Fibroblast of gingiva (primary cell): ENCODE measurements around the gene NDOR1.
A peak's percentile ranks its signal among the peaks of the same experiment; 100 is the strongest.

Experiments
- DNase-seq: peaks from one replicate; pipeline ENCODE4 v3.0.0-alpha.2; 2011; ENCODE audit warnings: low read depth

The NDOR1 gene

DNA sequence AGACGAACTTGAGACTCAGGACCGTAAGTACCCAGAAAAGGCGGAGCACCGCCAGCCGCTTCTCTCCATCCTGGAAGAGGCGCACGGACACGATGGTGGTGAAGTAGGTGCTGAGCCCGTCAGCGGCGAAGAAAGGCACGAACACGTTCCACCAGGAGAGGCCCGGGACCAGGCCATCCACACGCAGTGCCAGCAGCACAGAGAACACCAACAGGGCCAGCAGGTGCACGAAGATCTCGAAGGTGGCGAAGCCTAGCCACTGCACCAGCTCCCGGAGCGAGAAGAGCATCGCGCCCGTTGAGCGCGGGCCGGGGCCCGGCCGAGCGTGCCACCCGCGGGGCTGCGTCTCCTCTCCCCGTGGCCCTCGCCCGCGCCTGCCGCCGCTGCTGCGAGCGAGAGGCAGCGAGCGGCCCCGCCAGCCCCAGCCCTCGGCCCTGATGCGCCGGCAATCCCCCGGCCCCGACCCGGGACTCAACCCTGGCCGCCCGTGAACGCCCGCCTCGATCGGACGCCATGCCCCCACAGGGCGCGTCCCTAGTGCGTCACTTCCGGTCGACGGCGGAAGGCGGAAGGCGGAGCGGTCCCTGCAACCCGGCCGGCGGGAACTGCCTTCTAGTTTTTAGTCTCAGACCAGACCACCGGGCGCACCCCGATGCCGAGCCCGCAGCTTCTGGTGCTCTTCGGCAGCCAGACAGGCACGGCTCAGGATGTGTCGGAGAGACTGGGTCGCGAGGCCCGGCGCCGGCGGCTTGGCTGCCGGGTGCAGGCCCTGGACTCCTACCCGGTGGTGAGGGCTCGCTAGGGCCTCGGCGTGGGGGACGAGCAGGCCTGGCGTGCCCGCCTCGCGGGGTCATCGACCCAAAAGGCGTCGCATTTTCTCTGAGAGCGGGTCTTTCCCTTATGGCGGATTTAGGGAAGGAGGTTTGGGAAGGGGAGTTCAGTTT, at the start of gene NDOR1, which contains the start of gene TMEM203:
Gene NDOR1, plus strand, starts transcription at position 575 of the 944 bp plus-strand sequence. Its CDS starts 78 bp downstream, at position 653.
Gene TMEM203, minus strand, starts transcription at position 523 of the 944 bp plus-strand sequence. Its CDS starts 234 bp downstream, at position 289.
- DNase-seq: peak; percentile 69

DNA sequence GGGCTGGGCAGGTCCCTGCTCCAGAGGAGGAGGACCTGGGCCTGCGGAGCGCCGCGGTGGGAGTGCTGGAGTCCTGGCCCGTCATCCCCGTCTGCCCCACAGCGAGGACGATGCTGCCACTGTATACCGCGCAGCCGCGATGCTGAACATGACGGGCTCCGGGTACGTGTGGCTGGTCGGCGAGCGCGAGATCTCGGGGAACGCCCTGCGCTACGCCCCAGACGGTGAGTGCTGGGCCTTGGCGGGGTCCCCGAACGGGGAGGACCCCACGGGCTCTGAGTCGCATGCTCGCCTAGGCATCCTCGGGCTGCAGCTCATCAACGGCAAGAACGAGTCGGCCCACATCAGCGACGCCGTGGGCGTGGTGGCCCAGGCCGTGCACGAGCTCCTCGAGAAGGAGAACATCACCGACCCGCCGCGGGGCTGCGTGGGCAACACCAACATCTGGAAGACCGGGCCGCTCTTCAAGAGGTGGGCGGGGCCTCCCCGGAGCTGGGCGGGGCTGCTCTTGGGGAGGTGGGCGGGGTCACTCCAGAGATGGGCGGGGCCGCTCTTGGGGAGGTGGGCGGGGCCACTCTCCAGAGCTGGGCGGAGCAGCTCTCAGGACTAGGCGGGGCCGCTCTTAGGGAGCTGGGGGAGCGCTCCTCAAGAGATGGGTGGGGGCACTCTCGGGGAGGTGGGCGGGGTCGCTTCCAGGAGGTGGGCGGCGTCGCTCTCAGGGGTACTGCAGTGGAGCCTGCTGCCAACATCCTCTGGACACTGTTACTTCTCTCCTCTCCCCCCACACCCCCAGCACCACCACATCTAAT, 48.7 kb upstream of the NDOR1 start:
- DNase-seq: no peak

DNA sequence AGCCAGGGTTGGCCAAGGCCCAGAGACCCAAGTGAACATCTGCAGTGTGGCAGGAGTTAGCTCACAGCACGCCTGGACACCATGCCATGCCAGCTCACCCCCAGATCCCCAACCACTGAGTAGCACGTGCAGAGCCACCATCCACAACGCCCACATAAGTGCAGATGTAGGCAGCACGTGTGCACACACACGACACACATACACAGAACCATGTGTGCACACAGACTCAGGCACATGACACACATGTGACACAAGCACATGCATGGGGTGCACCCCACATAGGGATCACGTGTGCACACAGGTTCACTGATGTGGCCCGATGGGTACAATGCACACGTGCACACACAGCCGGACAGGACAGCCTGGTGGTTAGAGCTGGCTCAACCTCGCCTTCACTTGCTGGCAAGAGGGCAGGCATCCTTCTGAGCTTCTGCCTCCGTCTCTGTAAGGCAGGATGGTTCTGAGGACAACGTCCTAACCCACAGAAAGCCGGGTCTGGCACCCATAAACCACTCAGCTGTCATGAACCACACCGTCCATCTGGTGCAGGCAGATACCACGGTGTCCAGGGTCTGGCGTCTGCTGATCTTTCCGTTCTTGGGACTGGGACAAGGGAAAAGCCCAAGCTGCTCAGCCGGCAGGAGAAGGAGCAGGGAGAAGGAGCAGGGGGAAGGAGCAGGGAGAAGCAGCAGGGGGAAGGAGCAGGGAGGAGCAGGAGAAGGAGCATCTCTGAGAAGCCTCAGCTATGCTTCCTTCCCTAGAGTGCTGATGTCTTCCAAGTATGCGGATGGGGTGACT, 47.7 kb upstream of the NDOR1 start:
- no peak for DNase-seq

DNA sequence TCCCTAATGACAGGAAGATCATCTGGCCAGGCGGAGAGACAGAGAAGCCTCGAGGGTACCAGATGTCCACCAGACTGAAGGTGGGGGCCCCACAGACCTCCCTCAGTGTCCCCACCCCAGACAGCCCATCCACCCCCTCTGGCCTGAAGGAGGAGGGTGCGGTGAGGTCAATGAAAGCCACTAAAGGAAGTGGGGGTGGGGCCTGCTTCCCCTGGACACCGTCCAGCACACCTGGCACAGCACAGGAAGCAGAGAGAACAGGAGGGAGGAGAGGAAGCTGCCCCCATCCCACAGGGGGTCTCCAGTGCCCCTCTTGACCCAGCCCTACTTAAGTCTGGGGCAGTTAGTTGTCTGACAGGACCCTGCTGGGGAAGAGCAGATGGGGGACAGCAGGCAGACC, 46.9 kb upstream of the NDOR1 start:
- DNase-seq: no peak

DNA sequence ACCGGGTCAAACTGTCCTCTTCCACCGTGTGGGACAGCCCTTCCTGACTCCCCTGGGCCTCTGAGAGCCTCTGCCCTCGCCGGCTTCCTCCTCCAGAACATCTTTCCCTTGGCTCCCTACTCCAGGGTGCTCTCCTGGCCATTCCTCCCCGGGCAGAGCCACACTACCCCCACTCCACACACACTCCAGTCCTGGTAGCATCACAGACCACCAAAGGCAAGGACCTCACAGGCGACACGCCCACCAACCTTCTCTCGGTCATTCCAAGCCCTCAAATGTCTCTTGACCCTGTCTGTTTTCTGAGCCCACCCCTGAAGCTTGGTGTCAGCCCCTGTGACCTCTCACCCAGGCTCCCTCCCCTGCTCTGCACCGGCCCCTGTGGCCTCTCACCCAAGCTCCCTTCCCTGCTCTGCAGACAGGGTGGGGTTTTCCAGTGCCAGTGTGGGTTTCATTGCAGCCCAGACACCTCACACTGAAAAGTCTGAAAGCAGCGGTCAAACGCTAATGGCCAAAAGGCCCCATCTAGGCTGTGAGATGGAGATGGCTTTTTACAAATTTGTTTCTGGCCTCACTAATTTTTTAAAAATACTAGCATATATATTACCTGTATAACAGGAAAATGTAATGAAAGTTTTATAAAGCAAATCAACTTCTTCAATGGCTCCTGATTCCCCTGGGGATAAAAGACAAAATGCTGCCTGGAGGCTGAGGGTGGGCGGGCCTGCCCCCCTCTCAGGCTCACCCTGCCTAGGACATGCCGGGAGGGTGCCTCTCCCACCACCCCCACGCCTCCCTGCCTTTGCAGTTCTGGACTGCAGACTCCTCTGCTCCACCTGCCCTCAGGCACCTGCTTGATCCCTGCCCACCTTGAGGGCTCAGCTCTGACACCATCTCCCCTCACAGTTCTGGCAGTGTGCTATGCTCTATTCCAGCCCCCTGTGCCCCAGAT, 46.1 kb upstream of the NDOR1 start:
- DNase-seq: no peak

DNA sequence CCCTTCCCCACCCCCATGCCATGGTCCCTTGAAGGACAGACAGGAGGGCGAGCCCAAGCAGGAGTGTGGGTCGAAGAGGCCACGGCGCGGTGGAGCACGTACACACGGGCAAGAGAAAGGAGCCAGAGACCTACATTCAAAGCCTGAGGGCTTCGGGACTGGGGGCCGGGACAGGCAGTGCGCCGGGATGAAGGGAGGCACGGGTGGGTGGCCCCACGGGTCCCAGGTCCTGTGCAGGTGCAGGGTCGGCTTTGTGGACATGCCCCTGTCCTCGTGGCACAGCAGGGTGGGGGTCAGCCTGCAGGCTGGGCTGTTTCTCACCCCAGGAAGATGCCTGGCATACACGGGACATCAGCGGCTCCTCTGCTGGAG, 45.5 kb upstream of the NDOR1 start:
- no peak for DNase-seq

DNA sequence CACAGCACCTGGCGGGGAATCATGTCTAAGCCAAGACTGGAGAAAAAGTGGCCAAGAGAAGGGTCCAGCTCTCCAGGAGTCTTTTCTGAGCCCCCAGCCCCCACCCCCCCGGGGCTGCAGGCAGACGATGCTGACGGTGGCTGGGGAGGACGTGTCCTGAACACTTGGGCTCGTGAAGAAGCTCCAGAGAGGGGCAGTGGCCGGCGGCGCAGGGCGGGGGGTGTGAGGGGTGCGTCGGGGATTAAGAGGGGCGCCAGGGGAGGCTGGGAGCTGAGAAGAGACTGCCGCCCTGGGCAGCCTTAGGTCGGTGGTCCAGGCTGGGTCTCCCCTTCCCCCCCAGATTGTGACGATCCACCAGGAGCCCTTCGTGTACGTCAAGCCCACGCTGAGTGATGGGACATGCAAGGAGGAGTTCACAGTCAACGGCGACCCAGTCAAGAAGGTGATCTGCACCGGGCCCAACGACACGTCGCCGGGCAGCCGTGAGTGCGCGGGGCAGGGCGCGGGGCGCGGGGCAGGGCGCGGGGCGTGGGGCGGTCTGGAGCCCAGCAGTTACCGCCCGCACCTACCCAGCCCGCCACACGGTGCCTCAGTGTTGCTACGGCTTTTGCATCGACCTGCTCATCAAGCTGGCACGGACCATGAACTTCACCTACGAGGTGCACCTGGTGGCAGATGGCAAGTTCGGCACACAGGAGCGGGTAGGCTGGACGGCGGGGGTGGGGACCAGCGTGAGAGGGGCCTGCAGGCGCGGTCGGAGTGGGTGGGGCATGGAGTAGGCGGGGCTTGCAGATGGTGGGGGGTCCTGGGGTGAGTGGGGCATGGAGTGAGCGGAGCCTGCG, 44.6 kb upstream of the NDOR1 start:
- no peak for DNase-seq

DNA sequence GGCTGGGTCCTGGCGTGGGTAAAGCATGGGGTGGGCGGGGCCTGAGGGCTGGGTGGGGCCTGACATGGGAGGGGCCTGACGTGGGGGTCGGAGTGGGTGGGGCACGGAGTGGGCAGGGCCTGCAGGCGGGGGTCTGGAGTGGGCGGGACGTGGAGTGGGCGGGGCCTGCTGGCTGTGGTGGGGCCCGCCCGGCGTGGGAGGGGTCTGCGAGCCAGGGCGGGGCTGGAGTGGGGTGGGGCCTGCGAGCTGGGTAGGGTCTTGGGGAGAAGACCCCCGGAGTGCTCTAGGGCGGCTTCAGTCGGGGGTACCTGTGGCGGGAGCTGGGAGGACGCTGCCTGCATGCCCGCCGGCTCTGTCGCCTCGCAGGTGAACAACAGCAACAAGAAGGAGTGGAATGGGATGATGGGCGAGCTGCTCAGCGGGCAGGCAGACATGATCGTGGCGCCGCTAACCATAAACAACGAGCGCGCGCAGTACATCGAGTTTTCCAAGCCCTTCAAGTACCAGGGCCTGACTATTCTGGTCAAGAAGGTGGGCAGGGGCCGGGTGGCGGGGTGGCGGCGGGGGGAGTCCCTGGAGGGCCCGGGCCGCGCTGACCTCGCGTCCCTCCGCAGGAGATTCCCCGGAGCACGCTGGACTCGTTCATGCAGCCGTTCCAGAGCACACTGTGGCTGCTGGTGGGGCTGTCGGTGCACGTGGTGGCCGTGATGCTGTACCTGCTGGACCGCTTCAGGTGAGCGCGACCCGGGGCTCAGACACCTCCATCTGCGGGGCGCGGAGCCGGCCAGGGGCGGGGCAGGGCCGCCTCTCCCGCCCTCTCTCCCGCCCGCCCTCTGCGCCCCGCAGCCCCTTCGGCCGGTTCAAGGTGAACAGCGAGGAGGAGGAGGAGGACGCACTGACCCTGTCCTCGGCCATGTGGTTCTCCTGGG, 43.7 kb upstream of the NDOR1 start:
- DNase-seq: no peak

DNA sequence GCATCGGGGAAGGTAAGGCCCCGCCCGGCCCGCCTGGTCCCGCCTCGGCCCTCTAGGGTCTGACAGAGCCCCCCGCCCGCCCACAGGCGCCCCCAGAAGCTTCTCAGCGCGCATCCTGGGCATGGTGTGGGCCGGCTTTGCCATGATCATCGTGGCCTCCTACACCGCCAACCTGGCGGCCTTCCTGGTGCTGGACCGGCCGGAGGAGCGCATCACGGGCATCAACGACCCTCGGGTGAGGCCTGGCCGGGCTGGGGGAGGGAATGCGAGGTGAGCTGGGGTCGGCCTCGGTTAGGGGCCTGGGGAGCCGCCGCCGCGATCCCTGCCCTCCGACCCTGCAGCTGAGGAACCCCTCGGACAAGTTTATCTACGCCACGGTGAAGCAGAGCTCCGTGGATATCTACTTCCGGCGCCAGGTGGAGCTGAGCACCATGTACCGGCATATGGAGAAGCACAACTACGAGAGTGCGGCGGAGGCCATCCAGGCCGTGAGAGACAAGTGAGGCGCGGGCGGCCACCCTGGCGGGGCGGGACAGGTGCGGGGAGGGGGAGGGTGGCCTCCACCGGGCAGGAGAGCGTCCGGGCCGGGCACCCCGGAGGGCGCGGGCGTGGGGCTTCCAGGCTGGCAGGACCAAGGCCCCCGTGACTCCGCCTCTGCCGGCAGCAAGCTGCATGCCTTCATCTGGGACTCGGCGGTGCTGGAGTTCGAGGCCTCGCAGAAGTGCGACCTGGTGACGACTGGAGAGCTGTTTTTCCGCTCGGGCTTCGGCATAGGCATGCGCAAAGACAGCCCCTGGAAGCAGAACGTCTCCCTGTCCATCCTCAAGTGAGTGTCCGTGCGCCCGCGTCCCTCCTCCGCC, 42.8 kb upstream of the NDOR1 start:
- DNase-seq: no peak

DNA sequence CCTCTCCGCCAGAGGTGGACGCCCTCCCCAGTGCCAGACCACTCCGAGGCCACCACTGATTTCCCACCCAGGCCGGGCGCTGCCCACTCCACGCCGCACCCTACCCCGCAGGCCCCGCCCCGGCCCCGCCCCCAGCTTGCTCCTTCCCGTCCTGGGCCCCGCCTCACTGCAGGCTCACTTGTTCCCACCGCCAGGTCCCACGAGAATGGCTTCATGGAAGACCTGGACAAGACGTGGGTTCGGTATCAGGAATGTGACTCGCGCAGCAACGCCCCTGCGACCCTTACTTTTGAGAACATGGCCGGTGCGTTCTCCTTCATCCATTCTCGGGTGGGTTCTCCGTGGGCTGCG, 42.2 kb upstream of the NDOR1 start:
- no peak for DNase-seq

DNA sequence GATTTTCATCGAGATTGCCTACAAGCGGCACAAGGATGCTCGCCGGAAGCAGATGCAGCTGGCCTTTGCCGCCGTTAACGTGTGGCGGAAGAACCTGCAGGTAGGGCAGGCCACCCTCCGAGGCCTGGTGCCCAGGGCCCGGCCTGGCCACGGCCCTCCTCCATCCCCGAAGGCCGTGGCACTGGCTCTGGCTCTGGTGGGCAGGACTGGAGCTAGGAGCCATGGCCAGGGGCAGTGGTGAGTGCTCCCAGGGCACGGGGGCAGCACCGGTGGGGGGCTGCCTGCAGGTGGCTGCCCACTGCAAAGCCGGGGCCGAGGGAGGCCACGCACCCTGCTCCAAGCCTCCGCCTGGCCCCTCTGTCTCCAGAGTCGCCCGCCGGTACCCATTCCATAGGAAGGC, 41.7 kb upstream of the NDOR1 start:
- DNase-seq: no peak

DNA sequence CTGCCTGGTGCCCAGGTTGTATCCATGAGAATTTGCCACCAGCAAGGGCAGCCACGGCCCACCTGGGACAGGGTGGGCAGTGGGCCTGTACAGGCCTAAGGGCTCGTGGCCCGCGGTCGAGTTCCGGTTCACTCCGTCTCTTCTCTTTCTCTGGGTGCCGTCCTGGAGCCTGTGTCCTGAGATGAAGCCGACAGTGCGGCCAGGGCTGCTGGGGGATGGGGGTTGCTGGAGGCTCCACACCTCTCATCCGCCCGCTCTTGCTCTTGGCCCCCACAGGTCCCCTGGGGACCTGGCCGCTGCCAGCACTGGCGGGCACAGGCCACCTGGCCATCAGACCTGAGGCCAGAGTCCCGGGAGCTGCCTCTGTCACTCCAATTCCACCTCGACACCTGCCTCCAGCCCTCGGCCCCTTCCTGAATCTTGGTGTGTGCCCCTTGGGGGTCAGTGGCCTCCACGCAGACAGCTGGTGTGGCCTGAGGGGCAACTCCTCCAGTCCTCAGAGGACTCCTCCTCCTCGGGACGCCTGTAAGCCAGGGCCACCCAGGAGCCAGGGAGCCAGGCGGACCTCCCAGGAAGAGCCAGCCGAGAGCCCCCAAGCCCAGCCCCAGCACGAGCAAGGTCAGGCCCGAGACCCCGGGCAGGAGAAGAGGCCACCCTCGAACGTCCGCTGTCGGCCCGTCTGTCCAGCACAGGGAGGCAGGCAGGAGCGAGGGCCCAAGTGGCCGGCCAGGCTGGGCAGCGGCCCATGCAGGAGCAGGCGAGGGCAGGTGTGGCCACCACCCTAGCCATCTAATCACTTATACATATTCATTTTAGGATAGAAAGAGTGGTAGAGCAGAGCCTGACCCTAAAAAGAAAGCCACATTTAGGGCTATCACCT, 40.9 kb upstream of the NDOR1 start:
- no peak for DNase-seq

DNA sequence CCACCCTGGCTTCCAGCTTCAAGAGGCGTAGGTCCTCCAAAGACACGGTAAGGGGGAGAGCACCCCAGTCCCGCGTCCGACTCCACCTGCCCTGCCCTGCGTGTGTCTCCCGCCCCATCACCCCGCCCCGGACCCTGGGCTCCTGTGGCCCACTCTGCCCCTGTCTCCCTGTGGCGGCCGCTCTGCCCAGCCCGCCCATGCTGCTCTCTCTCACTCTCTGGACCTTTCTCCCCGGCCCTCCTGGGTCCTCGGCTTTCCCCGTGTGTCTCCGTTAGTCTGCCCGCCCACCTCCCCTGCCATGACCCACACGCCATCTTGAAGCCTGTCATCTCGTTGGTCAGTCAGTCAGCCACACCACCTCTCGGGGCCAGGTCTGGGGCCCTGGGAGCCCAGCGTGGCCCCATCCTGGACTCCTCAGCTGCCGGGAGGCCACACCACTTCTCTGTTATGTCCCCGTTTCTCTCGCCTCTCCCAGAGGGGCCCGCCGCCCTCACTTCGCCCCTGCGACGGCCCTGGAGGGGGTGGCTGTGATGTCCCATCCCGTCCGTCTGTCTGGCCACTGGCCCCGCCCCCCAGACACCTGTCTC, 40.2 kb upstream of the NDOR1 start:
- no peak for DNase-seq

DNA sequence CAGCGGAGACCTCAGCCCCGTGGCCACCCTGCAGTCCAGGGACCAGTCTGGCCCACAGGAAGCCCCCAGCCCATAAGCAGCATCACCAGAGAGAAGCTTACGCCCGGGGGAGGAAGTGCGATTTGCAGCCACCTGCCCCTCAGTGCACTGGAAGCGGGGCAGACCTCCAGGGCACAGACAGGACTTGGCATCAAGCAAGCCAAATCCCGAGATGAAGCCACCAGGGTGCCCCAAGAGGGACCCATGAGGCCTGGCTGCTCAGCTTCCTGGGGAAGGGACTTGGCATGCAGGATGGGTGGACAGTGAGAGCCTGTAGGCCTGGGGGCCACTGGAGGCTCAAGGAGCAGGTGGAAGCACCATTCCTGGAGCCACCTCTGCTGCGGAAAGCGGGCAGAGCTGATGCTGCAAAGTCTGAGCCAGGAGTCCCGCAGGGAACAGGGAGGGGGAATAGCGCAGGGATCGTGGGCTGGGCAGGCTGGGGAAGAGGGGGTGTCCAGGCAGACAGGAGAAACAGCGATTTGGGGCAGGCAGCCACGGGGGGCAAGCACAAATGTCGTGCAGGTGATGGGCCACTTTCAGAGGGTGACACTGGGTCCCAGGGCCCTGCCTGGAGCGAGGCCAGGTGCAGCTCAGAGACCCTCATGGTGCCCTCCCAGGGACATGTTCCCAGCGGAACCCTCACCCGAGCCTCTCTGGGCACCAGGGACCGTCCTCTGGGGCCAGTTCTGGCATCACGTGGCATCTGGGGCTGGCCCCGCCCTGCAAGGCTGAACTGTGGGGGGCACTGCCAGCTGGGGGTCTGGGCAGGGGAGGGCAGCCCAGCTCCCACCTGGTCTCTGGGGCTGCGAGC, 38.9 kb upstream of the NDOR1 start:
- DNase-seq: no peak

DNA sequence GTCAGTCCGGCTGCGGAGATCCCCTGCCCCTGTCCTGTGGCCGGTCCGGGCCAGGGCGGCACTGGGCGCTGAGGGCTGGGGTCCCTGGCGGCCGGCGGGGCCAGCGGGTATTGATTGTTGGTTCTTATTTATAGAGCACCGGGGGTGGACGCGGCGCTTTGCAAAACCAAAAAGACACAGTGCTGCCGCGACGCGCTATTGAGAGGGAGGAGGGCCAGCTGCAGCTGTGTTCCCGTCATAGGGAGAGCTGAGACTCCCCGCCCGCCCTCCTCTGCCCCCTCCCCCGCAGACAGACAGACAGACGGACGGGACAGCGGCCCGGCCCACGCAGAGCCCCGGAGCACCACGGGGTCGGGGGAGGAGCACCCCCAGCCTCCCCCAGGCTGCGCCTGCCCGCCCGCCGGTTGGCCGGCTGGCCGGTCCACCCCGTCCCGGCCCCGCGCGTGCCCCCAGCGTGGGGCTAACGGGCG, 38.2 kb upstream of the NDOR1 start:
- DNase-seq: no peak
